ENCODE measurements around the gene TNRC6C. TPM values are rescaled to one million over a fixed set of nuclear protein-coding genes. Genes with fewer than 3 reads are reported as not detected.

Gene TNRC6C
- total RNA-seq, 1 donor from 2014 or later = 13.1 TPM

- Mint-ChIP-seq H3K27ac (ENCODE audit: unreplicated experiment) (peak overlapping the region; percentile 68), H3K4me3 (ENCODE audit: unreplicated experiment) (no peak overlapping the region), H3K27me3 (ENCODE audit: unreplicated experiment) (peaks cover 8% of the 10 kb centered on the region), H3K4me1 (ENCODE audit: unreplicated experiment) (peaks cover 5% of the 10 kb centered on the region), H3K36me3 (ENCODE audit: low read depth, unreplicated experiment) (no peaks in the 10 kb centered on the region), H3K9me3 (ENCODE audit: unreplicated experiment) (no peaks in the 10 kb centered on the region)
- TF ChIP-seq, protein P1, sequence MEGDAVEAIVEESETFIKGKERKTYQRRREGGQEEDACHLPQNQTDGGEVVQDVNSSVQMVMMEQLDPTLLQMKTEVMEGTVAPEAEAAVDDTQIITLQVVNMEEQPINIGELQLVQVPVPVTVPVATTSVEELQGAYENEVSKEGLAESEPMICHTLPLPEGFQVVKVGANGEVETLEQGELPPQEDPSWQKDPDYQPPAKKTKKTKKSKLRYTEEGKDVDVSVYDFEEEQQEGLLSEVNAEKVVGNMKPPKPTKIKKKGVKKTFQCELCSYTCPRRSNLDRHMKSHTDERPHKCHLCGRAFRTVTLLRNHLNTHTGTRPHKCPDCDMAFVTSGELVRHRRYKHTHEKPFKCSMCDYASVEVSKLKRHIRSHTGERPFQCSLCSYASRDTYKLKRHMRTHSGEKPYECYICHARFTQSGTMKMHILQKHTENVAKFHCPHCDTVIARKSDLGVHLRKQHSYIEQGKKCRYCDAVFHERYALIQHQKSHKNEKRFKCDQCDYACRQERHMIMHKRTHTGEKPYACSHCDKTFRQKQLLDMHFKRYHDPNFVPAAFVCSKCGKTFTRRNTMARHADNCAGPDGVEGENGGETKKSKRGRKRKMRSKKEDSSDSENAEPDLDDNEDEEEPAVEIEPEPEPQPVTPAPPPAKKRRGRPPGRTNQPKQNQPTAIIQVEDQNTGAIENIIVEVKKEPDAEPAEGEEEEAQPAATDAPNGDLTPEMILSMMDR (IDR thresholded peaks at IDR 0.05; ENCODE audit: unreplicated experiment) = no peak
- DNase-seq (ENCODE audit: low spot score) = no peak
Observed at GRCh38 chr17:77946900-77947645, 11.4 kb upstream of the TNRC6C start.

DNA sequence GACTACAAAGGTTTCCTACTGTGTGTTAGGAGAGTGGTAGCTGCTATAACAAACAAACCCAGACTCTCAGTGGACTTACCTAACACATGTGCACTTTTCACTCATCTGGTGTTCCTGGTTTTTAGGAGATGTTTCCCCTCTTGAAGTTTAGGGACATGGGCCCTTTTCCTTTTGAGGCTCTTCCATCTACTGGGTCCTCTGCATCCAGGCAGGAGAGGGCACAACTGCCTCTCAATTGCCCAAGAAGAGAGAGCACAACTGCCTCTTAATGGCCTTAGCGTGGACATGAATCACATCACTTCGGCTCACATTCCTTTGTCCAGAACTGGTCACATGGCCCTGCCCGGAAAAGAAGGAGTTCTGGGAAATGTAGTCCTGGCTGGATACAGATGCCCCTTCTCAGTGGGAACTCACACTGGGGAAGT, 9.8 kb upstream of the TNRC6C start:
- DNase-seq (ENCODE audit: low spot score) = peak; percentile 26
- peaks cover 12% of the 10 kb centered on the region for H3K27me3 Mint-ChIP-seq (ENCODE audit: unreplicated experiment)
- TF ChIP-seq, protein P1 (IDR thresholded peaks at IDR 0.05; ENCODE audit: unreplicated experiment) = no peak
- H3K9me3 Mint-ChIP-seq (ENCODE audit: unreplicated experiment) = no peaks in the 10 kb centered on the region
- no peaks in the 10 kb centered on the region for H3K36me3 Mint-ChIP-seq (ENCODE audit: low read depth, unreplicated experiment)
- H3K4me1 Mint-ChIP-seq (ENCODE audit: unreplicated experiment) = peaks cover 5% of the 10 kb centered on the region
- H3K4me3 Mint-ChIP-seq (ENCODE audit: unreplicated experiment) = no peak overlapping the region
- no peak overlapping the region for H3K27ac Mint-ChIP-seq (ENCODE audit: unreplicated experiment)

GRCh38 chr17:77951123-77951522, 7.4 kb upstream of the TNRC6C start:
- Mint-ChIP-seq H3K36me3 (ENCODE audit: low read depth, unreplicated experiment) (no peaks in the 10 kb centered on the region), H3K4me1 (ENCODE audit: unreplicated experiment) (peaks cover 5% of the 10 kb centered on the region), H3K9me3 (ENCODE audit: unreplicated experiment) (no peaks in the 10 kb centered on the region), H3K27ac (ENCODE audit: unreplicated experiment) (no peak overlapping the region), H3K4me3 (ENCODE audit: unreplicated experiment) (no peak overlapping the region), H3K27me3 (ENCODE audit: unreplicated experiment) (peaks cover 8% of the 10 kb centered on the region)
- TF ChIP-seq, protein P1 (IDR thresholded peaks at IDR 0.05; ENCODE audit: unreplicated experiment) = no peak
- DNase-seq (ENCODE audit: low spot score) = no peak

GRCh38 chr17:77952368-77952767, 6.1 kb upstream of the TNRC6C start:
- no peak for DNase-seq (ENCODE audit: low spot score)
- H3K27ac Mint-ChIP-seq (ENCODE audit: unreplicated experiment) = no peak overlapping the region
- H3K9me3 Mint-ChIP-seq (ENCODE audit: unreplicated experiment) = no peaks in the 10 kb centered on the region
- no peak overlapping the region for H3K4me3 Mint-ChIP-seq (ENCODE audit: unreplicated experiment)
- H3K27me3 Mint-ChIP-seq (ENCODE audit: unreplicated experiment) = peaks cover 15% of the 10 kb centered on the region
- TF ChIP-seq, protein P1 (IDR thresholded peaks at IDR 0.05; ENCODE audit: unreplicated experiment) = no peak
- peaks cover 7% of the 10 kb centered on the region for H3K36me3 Mint-ChIP-seq (ENCODE audit: low read depth, unreplicated experiment)
- H3K4me1 Mint-ChIP-seq (ENCODE audit: unreplicated experiment) = peaks cover 5% of the 10 kb centered on the region

- H3K27ac Mint-ChIP-seq (ENCODE audit: unreplicated experiment) = peak overlapping the region; percentile 42
- peaks cover 15% of the 10 kb centered on the region for H3K4me1 Mint-ChIP-seq (ENCODE audit: unreplicated experiment)
- no peaks in the 10 kb centered on the region for H3K9me3 Mint-ChIP-seq (ENCODE audit: unreplicated experiment)
- H3K4me3 Mint-ChIP-seq (ENCODE audit: unreplicated experiment) = peak overlapping the region; percentile 93
- H3K27me3 Mint-ChIP-seq (ENCODE audit: unreplicated experiment) = peaks cover 29% of the 10 kb centered on the region
- TF ChIP-seq, protein P1 (IDR thresholded peaks at IDR 0.05; ENCODE audit: unreplicated experiment) = no peak
- peaks cover 11% of the 10 kb centered on the region for H3K36me3 Mint-ChIP-seq (ENCODE audit: low read depth, unreplicated experiment)
- DNase-seq (ENCODE audit: low spot score) = no peak
Observed at GRCh38 chr17:77957235-77957856, 1.2 kb upstream of the TNRC6C start.
